PC-9 (cell line): ENCODE results near the gene GBA3.

Experiments used
- EZH2 ChIP-seq: fragments of 200-600 bp; sonication (generic); IDR thresholded peaks from 2 replicates; pipeline ENCODE4 v1.8.0; 2017; ENCODE audit warnings: antibody characterized with exemption, low read depth
- TF ChIP-seq, protein P1 (sequence below): fragments of 200-600 bp; sonication (generic); conservative IDR thresholded peaks from 2 replicates; pipeline ENCODE4 v1.6.1; 2017; ENCODE audit warnings: mixed run types, antibody characterized with exemption, mild to moderate bottlenecking, moderate library complexity

DNA sequence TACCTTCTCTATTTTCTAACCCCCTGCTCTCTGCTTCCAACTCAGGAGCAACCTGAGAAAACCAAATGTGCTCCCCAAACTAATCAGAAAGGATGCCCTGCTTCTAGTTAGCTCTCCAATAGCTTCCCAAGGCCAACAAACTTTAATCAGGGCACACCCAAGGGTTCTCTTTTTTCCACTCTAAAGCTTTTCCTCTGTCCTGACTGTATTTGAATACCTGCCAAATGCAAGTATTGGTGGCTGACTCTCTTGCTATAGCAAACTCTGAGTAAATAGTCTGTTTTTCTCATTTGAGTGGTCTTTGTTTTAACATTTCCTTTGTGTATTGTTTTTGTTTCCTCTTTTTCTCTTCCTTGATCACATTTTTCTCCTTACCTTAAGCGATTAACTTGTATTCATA lies 52.5 kb downstream of the GBA3 start:
- TF ChIP-seq, protein P1, sequence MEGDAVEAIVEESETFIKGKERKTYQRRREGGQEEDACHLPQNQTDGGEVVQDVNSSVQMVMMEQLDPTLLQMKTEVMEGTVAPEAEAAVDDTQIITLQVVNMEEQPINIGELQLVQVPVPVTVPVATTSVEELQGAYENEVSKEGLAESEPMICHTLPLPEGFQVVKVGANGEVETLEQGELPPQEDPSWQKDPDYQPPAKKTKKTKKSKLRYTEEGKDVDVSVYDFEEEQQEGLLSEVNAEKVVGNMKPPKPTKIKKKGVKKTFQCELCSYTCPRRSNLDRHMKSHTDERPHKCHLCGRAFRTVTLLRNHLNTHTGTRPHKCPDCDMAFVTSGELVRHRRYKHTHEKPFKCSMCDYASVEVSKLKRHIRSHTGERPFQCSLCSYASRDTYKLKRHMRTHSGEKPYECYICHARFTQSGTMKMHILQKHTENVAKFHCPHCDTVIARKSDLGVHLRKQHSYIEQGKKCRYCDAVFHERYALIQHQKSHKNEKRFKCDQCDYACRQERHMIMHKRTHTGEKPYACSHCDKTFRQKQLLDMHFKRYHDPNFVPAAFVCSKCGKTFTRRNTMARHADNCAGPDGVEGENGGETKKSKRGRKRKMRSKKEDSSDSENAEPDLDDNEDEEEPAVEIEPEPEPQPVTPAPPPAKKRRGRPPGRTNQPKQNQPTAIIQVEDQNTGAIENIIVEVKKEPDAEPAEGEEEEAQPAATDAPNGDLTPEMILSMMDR = no peak
- TF ChIP-seq EZH2 = no peak
